H4 (cell line): Measurements from ENCODE around the gene ACADM. TPM values are rescaled to one million over a fixed set of nuclear protein-coding genes. Genes with fewer than 3 reads are reported as not detected.
"Not testable (repeated sequence)": the region's sequence is repeated elsewhere in the genome, so short reads cannot be mapped to it uniquely, and the experiment has no call there.

Source experiments
- DNase-seq: peaks from one replicate; pipeline ENCODE4 v3.0.0-alpha.2; 2015; ENCODE audit warnings: low spot score
- total RNA-seq: library from RNA; depleted of rRNA; stranded (reverse); fragments of >200 nt; shearing (Covaris generic); gene quantifications from 2 replicates; pipeline ENCODE4 v1.2.3, GENCODE V29; 2014; rRNA removed

The ACADM gene
- total RNA-seq, 1 experiment from 2014 or later: 26.5 TPM

- no peak for DNase-seq
These were observed 69.9 kb downstream of the ACADM start for GRCh38 chr1:75794382-75794781.

- DNase-seq: no peak
These were observed 71.2 kb downstream of the ACADM start for GRCh38 chr1:75795703-75796193.

GRCh38 chr1:75796376-75797272 is 72.1 kb downstream of the ACADM start, which contains the start of gene MSH4:
Gene MSH4 (plus strand): TSS chr1:75796882. CDS start chr1:75796986, 104 bp downstream.
- no peak for DNase-seq

GRCh38 chr1:75797273-75797588 is 72.7 kb downstream of the ACADM start:
- no peak for DNase-seq

GRCh38 chr1:75797606-75798216 is 73.2 kb downstream of the ACADM start:
- DNase-seq: no peak

- not testable (repeated sequence) for DNase-seq
These were observed 77.0 kb downstream of the ACADM start for GRCh38 chr1:75801480-75801879.

GRCh38 chr1:75808921-75809320 is 84.4 kb downstream of the ACADM start:
- no peak for DNase-seq

GRCh38 chr1:75810113-75810512 is 85.6 kb downstream of the ACADM start:
- DNase-seq: not testable (repeated sequence)

- no peak for DNase-seq
These were observed 86.9 kb downstream of the ACADM start for GRCh38 chr1:75811211-75811981.

GRCh38 chr1:75812065-75812464 is 87.6 kb downstream of the ACADM start:
- DNase-seq: no peak

Other genes starting within 250 kb of the ACADM start
- 0.62 and 1.6 TPM in 2 replicates for gene SLC44A5, start 113.6 kb upstream of the ACADM start, total RNA-seq
- 93.1 and 101 TPM in 2 replicates for gene RABGGTB, start 61.5 kb downstream of the ACADM start, total RNA-seq
- gene MSH4, start 72.2 kb downstream of the ACADM start, total RNA-seq: not detected in 2 replicates
- not detected in 2 replicates for gene ASB17, start 207.7 kb downstream of the ACADM start, total RNA-seq